NCI-H2196 (cell line): Measurements from ENCODE around the gene RASAL1.

Experiments
- DNase-seq: peaks from one replicate; lab custom pipeline; 2025; ENCODE audit not compliant: unreplicated experiment; lab: John Stamatoyannopoulos, UW

RASAL1 gene

DNA sequence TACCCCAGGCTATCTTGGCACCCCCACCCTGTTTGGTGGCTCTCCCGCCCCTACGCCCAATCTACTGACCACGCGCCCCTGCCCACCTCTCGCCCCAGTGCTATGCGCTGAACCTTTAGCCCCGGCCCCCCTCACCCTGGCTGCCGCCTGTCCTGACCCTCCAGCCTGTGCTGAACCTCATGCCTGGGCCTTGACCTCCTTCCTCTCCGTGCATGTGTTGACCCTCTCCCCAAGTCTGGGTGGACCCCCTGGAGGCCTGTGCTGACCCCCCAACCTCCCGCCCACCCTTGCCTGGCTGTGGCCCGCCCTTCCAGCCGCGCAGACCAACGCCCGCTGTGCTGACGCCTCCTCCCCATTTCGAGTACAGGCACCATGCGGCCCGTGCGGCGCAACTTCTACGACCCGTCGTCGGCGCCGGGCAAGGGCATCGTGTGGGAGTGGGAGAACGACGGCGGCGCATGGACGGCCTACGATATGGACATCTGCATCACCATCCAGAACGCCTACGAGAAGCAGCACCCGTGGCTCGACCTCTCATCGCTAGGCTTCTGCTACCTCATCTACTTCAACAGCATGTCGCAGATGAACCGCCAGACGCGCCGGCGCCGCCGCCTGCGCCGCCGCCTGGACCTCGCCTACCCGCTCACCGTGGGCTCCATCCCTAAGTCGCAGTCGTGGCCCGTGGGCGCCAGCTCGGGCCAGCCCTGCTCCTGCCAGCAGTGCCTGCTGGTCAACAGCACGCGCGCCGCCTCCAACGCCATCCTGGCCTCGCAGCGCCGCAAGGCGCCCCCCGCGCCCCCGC is 58.3 kb downstream of the RASAL1 start:
- no peak for DNase-seq

DNA sequence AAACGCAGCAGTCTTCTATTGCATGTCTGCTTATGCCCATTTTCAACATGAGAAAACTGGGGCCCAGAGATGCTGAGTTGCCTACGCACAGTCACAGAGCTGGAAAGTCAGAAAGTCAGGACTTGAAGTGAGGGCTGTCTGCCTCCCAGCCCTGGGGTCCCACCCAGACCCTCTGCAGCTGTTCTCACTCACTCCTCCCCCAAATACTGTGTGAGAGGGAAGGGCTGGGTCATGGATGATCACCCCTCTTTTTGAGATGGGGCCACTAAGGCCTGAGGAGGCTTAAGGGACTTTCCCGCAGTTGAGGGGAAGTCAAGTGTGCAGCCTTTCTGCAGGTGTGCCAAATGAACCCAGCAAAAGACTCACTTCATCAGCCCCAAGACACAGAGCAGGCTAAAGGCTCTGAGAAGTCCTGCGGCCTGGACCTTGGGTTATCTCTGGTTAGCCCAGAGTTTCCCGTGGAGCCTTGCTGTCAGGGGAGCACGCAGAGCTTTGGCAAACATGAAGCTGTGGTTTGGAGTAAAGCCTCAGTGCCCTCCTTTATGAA is 60.4 kb downstream of the RASAL1 start:
- no peak for DNase-seq

DNA sequence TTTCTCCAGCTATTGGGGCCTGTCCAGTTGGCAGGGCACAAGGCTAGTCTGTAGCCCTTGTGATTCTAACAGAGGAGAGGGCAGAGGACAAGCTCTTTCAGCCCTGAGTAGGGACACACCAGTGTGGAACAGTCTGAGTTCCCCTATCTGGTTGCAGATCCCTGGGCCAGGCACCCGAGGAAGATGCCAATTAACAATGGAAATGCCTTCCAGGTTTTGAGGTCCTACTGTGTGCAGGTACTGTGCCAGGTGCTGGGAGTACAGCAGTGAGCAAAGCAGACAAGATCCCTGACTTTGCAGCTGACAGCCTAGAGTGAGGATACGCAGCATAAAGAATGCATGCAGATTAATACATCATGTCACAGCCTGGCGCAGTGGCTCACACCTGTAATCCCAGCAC is 62.0 kb downstream of the RASAL1 start:
- DNase-seq: no peak

DNA sequence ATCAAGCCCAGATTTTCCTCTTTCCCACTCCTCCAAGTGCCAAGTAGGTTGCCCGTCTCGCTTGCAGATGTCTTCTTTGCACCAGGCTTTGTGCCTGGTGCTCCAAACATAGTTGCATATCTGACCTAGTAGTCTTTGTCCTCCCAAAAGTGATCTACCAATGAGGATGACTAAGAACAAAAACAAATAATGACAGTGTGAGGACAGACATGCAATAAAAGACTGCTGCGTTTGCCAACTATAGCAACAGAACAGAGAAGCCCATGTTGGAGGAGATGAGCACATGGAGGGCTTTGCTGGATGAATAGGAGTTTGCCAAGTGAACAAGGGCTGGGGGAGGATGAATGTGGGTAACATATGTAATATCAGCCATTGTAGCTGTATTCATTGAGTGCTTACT is 63.4 kb downstream of the RASAL1 start:
- no peak for DNase-seq

DNA sequence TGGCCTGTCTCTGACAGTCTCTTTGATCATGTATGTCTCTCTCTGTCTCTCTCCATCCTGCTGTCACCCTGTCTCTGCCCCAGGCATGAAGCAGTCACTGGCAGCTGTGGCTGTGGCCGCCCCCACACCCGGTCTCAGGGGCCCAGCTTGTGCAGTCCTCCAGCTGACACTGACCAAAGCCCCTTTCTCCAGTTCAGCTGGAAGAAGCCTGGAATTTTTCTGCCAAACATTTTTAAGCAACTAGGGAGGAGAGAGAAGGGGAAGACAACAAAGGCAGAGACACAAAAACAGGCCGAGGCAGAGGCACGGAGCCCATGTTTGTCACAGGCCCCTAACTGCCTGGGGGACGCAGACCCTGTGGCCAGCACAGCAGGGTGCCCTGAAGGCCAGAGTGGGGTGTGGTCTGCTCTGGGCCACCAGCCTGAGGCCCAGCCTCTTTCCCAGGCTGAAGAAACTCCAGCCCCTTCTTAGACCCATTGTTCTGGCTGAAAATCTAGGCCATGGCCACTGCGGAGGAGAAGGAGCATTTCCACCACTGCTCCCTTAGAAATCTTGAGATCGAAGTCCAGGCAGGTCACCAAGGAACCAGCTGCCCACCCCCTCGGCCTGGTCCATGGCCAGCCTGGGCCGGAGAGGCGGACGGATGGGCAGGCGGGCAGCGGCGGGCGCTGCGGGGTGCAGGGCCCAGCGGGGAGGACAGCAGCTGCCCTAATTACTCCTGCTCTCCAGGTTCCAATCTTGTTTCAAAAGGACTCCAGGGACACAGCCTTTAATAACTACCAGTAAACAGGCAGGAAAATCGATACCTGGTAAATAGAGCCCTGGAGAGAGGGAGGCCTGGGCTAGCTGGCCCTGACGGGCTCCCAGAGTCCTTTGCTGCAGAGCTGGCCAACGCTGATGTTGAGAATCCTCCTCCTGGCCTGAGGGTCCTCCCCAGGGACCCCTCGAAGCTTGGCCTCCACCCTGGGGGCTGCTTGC is 64.1 kb downstream of the RASAL1 start:
- no peak for DNase-seq

DNA sequence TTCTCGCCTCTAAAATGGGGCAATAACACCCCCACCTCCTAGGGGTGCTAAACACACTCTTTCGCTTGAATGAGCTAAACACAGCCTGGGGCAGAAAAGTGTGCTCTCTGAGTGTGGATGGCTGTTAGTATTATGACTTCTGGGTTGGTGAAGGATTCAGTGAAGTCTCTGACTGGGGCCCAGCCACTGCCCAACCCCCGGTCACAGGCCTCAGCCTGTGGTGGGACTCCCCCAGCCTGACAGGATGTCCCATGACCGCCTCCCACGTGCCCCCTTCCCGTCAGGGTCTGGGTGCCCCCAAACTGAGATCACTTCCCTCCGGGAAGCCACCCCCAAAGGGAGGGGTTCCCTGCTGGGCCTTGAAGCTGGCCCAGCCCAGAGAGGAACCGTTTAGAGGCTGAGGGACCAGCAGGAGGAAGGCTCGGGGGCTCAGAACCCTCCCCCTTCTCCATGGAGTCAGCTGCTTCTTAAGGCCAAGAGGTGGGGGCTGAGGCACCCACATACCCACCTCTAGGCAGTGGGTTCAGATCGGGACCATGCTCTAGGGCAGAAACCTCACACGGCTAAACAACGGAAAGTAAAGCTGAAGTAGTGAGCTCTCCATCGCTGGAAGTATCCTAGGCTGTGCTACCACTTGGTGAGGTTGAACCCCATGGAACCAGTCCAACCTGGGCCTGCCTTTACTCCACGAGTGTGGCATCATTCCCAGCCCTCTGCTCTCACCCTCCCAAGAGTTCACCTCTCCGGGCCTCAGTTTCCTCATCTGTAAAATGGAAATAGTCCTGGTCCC is 65.2 kb downstream of the RASAL1 start:
- no peak for DNase-seq

DNA sequence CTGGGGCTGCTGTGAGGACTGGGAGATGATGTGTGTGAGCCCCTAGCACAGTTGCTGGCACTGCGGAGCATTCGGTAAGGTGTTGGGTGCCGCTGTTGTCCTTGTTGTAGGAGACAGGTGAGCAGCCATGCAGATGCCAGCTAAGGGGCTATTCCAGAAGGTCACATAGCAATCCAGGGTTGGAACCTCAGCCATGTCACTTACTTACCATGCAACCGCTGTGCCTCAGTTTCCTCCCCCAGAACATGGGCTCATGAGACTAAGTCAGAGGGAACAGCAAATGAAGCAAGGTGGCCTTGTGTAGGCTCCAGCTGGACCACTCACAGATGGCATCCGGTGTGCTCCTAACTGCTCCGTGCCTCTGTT is 65.8 kb downstream of the RASAL1 start:
- DNase-seq: no peak

DNA sequence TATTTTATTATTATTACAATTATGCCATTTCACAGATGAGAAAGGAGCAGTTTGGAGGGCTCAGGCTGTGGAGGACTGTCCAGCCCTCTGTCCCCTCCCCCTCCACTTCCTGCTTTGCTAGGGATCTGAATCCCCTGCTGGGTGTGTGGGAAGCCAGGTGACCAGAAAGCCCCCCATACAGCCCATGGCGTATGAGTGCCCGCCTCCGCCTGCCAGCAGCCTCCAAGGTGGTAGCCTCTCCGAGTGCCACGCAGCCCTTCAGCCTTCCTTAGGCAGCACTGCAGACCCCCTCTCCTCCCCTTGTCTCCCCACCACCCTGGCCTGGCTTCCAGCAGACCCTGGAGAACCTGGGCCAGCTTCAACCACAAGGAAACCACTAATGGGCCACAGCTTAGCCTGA is 66.4 kb downstream of the RASAL1 start:
- no peak for DNase-seq

DNA sequence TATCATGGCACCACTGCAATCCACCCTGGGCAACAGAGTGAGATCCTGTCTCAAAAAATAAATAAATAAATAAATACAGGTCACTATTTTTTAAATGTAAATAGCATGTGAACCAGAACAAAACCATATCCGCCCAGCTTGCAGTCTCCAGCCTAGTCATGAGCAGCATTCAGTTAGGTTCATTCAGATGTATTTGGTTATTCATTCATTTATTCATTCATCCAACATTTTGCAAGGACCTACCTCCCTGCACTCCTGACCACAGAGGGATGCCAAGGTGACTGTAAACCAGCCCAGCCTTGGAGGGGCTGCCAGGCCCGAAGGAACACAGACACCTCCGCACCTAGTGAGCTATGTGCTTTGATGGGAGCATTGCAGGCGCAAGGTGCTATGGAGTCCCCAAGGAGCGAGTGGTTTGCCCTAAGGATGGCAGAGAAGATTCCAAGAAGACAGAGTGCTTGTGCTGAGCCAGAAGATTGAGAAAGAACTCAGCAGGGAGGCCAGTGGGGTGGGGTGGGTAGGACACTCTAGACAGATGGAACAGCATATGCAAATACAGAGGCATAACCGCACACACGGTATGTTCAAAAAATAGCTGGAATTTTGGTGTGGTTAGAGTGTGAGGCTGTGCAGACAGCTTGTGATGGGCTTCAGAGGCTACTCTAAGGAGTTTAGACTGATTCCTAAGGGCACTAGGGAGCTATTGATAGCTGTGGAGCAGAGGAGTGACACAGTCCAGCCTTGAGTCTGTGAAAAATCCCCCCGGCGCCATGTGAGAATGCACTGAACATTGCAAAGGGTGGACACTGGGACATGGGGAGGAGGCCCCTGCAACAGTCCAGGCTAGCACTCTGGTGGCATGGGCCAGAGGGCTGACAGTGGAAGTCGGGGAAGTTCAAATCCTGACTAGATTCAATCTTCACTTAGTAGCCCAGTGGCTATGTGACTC is 67.3 kb downstream of the RASAL1 start:
- DNase-seq: no peak

DNA sequence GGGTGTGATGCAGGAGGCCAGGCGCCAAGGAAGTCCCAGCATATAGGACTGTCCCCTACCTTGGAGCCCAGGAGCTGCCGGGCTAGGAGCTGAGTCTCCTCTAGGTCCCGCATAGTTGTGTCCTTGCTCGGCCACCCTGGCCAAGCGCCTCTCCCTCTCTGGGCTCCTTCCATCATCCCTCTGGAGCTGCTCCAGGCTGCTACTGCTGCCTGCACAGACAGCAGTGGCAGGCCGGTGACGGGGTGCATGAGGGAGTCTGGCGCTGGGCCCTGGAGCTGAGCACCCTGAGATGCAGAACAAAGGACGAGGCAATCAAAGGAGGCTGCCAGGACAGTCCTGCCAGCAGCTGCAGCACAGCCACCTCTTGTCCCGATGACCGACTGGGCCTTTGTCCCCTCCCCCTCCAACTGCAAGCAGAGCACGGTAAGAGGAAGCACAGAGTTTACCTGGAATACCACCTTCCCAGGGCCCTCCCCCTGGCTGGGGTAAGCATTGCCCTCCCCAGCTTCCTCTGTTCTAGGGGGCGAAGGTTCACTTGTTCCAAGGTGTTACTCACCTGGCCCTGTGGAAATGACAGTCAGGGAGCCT is 68.7 kb downstream of the RASAL1 start:
- no peak for DNase-seq

DNA sequence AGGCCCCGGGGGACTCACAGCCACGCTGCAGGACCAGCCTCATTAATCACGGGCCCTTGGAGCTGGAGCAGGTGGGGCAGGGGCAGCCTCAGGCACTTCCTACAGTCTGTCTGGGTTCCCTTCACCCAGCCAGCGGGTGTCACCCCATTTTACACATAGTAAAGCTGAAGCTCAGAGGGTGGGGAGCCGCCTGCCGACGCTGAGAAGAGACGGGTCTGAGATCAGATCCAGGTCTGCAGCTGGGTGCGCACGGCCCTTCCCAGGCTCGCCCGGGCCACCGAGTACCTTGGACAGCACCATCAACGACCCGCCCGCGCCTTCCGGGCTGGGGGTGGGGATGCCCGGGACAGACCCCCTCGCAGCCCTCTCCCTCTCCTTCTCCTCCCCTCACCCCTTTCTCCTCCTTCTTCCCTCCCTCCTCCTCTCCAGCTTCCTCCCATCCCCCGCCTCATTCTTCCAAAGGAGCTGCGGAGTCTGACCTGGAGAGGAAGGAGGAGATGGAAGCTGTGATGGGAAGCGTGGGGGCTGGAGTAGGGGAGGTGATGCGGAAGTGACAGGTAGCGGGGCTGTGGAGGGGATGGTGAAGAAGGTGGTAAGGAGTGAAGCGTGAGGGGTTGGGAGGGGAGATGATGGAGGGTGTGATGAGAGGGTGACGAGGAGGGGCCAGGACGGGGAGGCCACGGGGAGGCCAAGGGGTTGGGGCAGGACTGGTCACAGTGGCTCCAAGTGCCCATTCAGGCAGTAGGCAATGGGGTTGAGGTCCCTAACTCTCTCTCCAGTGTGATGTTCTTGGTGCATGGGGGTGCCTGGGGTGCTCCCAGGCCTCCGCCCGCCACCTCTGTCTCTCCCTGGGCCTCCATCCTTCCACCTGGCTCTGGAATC is 70.2 kb downstream of the RASAL1 start:
- no peak for DNase-seq

DNA sequence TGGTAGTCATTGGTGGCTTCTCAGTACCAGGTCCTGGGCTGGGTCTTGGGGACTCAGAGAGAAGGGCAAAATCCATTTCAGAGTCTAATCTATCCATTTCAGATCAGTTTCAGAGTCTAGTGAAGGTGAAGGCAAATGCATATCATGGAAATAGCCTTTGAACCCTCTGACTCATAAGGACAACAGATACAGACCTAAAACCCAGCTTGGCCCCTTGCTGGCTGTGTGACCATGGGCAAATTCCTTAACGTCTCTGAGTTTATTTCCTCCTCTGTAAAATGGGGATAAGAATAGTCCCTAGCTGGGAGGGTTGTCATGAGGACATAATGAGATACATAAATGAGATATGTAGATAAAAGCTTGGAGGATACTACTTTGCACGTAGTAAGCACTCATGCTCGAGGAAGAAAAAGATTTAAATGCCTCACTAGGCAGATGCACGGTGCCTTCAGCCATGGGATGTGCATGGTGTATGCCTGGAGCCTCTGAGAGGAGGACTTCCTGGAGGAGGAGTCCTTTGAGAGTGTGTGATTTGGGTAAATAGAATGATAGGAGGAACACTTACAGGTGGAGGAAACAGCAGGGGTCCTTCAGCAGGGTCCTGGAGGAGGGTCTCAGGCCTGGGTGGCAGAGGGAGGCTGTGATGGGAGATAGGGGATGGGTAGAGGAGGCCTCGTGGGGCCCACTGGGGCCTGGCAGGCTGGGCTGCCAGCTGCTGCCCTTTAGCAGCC is 71.0 kb downstream of the RASAL1 start:
- DNase-seq: no peak

DNA sequence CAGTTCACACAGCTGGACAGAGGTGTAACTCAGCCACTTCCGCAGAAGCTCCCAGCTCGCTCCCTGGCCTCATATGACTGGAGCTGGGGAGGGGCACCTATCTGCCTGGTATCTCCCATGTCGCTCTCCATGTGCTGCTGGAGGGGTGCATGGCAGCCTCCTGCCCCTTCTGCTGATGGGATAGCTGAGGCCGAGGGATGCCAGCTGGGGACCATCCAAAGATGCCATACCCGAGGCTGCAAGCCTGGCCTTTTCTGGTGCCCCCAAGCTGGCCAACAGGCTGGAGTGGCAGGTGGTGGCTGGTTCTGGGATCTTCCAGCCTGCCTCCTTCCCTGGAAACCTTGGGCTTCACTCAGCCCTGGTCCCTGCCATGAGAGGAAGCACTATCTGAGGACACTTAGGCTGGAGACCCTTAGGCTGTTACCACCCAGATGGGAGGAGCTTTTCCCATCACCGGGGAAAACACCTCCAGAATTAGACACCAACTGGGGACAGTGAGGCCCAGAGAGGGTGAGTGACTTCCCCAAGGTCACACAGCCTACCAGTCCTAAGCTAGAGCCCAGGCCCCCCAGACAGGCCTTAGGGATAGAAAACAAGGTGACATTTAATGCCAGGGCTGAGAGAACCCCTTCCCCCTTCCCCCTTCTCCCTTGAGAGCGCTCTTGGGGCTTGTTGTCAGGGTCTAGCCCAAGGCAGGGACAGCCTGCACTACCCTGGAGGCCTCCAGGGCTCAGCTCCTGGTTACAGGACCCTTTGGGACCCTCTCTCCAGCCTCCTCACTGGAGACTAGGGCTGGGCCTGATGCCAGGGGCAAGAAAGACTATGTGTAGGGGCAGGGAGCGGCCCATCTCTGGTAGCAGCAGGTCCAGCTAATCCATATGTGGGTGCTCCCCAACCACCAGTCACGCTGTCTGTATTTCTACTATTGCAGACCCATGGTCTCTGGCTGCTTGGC is 71.9 kb downstream of the RASAL1 start:
- no peak for DNase-seq

DNA sequence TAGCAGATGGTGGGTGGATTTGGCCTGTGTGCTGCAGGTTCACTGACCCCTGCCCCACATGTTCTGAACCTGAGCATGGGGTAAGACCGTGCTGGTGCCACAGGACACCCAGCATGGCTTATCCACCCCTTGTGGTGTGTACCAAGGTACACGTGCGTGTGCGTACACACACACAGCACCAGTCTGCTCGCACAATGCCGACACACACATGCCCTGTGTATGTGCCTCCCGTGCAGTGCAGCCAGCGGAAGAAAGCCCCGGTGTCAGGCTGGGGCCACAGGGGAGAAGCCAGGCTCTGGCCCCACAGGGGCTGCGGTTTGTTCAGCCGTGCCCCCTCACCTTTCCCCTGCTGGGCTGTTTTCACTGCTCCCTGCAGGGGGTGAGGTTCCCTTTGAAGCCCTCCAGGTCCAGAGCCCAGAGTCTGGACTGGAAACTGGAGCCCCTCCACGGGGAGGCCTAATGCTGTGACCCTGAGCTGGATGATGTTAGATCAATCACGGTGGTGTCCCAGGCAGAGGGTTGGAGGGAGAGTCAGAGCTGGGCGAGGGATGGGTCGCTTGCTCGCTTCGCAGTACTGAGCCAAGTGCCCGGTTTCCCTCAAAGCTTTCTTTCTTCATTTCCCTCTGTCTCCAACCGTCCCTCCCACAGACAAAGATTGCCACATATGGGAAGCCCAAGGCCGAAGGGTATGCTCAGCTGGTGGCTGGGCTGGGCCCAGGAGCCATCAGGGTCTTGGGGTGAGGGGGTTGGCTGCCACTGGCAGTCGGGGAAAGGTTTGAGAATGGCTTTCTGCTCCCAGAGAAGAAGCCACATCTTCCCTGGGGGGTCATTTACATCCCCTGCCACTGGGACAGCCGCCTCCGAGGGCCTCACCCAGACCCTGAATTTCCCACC is 72.8 kb downstream of the RASAL1 start:
- DNase-seq: no peak

DNA sequence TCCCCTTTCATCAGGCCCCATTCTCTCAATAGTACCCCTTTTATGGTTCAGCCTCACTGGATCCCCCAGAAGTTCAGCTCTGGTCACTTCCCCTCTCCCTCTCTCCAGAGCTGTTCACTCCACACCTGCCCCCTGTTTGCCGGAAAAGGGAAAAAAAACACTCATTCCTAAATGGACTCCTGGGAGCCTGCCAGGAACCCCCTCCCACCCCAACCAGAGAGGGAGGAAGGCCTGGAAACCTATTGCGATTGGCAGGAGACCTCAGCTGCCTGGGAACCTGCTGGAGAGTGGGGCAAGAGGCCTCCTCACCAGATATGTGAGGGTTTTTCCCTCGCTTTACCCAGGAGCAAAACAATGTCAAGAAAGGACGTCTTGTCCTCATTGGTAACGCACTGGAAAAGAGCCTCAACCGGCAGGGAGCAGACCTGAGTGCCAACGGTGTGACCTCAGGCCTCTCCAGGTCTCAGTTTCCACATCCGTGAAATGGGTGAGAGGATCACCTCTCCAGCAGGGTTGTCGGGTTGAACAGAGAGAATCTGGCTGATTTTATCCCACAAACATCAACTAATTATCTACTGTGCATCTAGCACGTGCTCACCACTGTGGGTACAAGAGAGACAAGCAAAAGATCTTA is 74.4 kb downstream of the RASAL1 start:
- no peak for DNase-seq
